ENCODE data around the gene TEX44.

Gene TEX44

DNA sequence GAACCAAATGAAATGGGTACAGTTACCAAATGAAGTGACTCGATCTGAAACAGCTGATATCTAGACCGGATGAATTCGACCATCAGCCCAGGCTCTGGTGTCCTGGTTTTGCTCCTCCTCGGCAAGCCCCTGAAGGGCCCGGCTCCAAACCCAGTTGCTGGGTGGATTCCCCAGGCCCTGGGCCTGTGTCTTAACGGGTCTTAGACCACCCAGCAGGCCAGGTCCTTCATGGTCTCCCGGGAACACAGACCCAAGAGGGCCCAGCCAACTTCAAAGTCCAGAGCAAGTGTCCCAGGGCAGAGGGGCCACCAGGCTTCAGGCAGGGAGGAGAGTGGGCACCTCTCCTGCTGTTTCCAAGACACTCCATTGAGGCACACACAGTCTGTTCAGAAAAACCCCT lies 35.7 kb upstream of the TEX44 start:
- H3K27ac ChIP-seq (ENCODE audit: low read depth, low read length, poor library complexity, severe bottlenecking), result no peak overlapping the region
- no peaks in the 10 kb centered on the region for H3K9me2 ChIP-seq (ENCODE audit: low read depth, low read length)
- H3F3A ChIP-seq (ENCODE audit: insufficient read depth, low read length), result no peaks in the 10 kb centered on the region
- no peak overlapping the region for H3K4me3 ChIP-seq (ENCODE audit: low read depth, low read length, poor library complexity, severe bottlenecking)
- H3K4me1 ChIP-seq (ENCODE audit: insufficient read depth, low read length, severe bottlenecking), result no peaks in the 10 kb centered on the region
- H4K20me1 ChIP-seq (ENCODE audit: insufficient read depth, low read length), result no peaks in the 10 kb centered on the region
- no peak for TF ChIP-seq EZH2 (IDR thresholded peaks at IDR 0.05; ENCODE audit: borderline replicate concordance, low read length)
- TF ChIP-seq, protein P1, sequence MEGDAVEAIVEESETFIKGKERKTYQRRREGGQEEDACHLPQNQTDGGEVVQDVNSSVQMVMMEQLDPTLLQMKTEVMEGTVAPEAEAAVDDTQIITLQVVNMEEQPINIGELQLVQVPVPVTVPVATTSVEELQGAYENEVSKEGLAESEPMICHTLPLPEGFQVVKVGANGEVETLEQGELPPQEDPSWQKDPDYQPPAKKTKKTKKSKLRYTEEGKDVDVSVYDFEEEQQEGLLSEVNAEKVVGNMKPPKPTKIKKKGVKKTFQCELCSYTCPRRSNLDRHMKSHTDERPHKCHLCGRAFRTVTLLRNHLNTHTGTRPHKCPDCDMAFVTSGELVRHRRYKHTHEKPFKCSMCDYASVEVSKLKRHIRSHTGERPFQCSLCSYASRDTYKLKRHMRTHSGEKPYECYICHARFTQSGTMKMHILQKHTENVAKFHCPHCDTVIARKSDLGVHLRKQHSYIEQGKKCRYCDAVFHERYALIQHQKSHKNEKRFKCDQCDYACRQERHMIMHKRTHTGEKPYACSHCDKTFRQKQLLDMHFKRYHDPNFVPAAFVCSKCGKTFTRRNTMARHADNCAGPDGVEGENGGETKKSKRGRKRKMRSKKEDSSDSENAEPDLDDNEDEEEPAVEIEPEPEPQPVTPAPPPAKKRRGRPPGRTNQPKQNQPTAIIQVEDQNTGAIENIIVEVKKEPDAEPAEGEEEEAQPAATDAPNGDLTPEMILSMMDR (IDR thresholded peaks at IDR 0.05; ENCODE audit: low read length), result no peak
- peaks cover 13% of the 10 kb centered on the region for H3K9me3 ChIP-seq (ENCODE audit: low read length)
- no peak overlapping the region for H2AFZ ChIP-seq (ENCODE audit: low read length)
- H3K9ac ChIP-seq (ENCODE audit: low read length), result no peak overlapping the region
- H3K36me3 ChIP-seq (ENCODE audit: insufficient read depth, low read length), result no peaks in the 10 kb centered on the region; the same call in 1 of the 2 replicates
- H3K79me2 ChIP-seq (ENCODE audit: insufficient read depth, low read length), result no peaks in the 10 kb centered on the region
- no peak overlapping the region for H3K4me2 ChIP-seq (ENCODE audit: low read length)
- H3K27me3 ChIP-seq (ENCODE audit: insufficient read depth, low read length), result peaks cover 5% of the 10 kb centered on the region

DNA sequence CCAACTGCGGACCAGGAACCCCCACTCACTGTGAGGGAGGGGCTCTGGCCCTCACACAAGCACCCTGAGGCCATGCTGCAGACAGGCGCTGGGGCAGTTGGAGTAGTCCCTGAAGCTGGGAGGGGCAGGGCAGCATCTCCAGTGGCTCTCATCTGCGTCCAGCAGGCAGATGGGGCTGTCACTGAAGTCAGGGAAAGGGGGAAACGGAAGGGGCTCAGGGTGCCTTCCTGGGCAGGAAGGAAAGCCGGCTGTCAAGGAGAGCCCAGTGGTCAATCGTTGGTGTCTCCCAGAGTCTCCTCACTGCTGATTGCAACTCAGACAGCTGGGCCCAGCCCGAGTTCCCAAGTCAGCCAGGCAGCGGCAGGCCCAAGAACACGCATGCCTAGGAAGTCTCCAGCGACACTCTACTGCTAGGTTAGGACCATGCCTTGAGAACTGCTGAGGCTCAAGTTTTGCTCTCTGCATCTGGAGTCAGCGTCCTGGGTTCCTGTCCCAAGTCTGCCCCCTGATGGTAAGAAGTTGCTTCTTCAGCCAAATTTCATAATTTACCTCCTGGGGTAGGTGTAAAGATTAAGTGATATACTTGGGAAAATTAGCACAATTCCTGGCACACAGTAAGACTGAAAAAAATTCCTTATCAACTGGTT lies 35.0 kb upstream of the TEX44 start:
- Histone ChIP-seq H3F3A (ENCODE audit: insufficient read depth, low read length) (no peaks in the 10 kb centered on the region), H3K9ac (ENCODE audit: low read length) (no peak overlapping the region), H3K4me3 (ENCODE audit: low read depth, low read length, poor library complexity, severe bottlenecking) (no peak overlapping the region), H3K9me3 (ENCODE audit: low read length) (peaks cover 10% of the 10 kb centered on the region), H4K20me1 (ENCODE audit: insufficient read depth, low read length) (no peaks in the 10 kb centered on the region), H3K4me1 (ENCODE audit: insufficient read depth, low read length, severe bottlenecking) (no peaks in the 10 kb centered on the region), H3K27ac (ENCODE audit: low read depth, low read length, poor library complexity, severe bottlenecking) (no peak overlapping the region), H3K4me2 (ENCODE audit: low read length) (no peak overlapping the region), H3K36me3 (ENCODE audit: insufficient read depth, low read length) (no peaks in the 10 kb centered on the region), H3K9me2 (ENCODE audit: low read depth, low read length) (no peaks in the 10 kb centered on the region), H3K27me3 (ENCODE audit: insufficient read depth, low read length) (peaks cover 9% of the 10 kb centered on the region), H3K79me2 (ENCODE audit: insufficient read depth, low read length) (no peaks in the 10 kb centered on the region), H2AFZ (ENCODE audit: low read length) (no peak overlapping the region)
- TF ChIP-seq, protein P1 (IDR thresholded peaks at IDR 0.05; ENCODE audit: low read length), result peak; percentile 77
- no peak for TF ChIP-seq EZH2 (IDR thresholded peaks at IDR 0.05; ENCODE audit: borderline replicate concordance, low read length)

GRCh38 chr2:231563378-231563961 lies 29.2 kb upstream of the TEX44 start:
- Histone ChIP-seq H3K79me2 (ENCODE audit: insufficient read depth, low read length) (no peaks in the 10 kb centered on the region), H3K9ac (ENCODE audit: low read length) (no peak overlapping the region), H3K9me3 (ENCODE audit: low read length) (no peaks in the 10 kb centered on the region), H2AFZ (ENCODE audit: low read length) (no peak overlapping the region), H3F3A (ENCODE audit: insufficient read depth, low read length) (no peaks in the 10 kb centered on the region), H4K20me1 (ENCODE audit: insufficient read depth, low read length) (no peaks in the 10 kb centered on the region), H3K27me3 (ENCODE audit: insufficient read depth, low read length) (peaks cover 5% of the 10 kb centered on the region), H3K9me2 (ENCODE audit: low read depth, low read length) (no peaks in the 10 kb centered on the region), H3K4me3 (ENCODE audit: low read depth, low read length, poor library complexity, severe bottlenecking) (no peak overlapping the region), H3K36me3 (ENCODE audit: insufficient read depth, low read length) (no peaks in the 10 kb centered on the region), H3K27ac (ENCODE audit: low read depth, low read length, poor library complexity, severe bottlenecking) (no peak overlapping the region), H3K4me1 (ENCODE audit: insufficient read depth, low read length, severe bottlenecking) (no peaks in the 10 kb centered on the region), H3K4me2 (ENCODE audit: low read length) (no peak overlapping the region)
- TF ChIP-seq, protein P1 (IDR thresholded peaks at IDR 0.05; ENCODE audit: low read length), result peak; percentile 44
- TF ChIP-seq EZH2 (IDR thresholded peaks at IDR 0.05; ENCODE audit: borderline replicate concordance, low read length), result no peak
